GM12878 (cell line): ENCODE measurements around the gene PRCC. TPM values are rescaled to one million over a fixed set of nuclear protein-coding genes. Genes with fewer than 3 reads are reported as not detected.

Experiments used
- ATAC-seq: fragments of 200-7000 bp; cut with Tn5 transposase; 3 replicates; pipeline ENCODE4 v1.9.1; 2020; ENCODE audit warnings: mild to moderate bottlenecking, moderate library complexity
- BruUV-seq: library from RNA; stranded (reverse); fragments of 400-500 nt; replicated peaks from 2 replicates; lab custom pipeline; 2021; lab: Mats Ljungman, UMichigan
- CTCF ChIA-PET: fragments of 300-600 bp; sonication (Branson Sonifier 250); formaldehyde crosslinking; extraction: SDS; loops from one replicate; lab custom pipeline; 2021; ENCODE audit warnings: inconsistent platforms; lab: Yijun Ruan, JAX
- POLR2A ChIA-PET: fragments of 350-600 bp; formaldehyde crosslinking; extraction: SDS; loops from one replicate; lab custom pipeline; 2021; ENCODE audit warnings: inconsistent platforms; lab: Charles Lee
- RAD21 ChIA-PET: fragments of 300-600 bp; sonication (Branson Sonifier 250); formaldehyde crosslinking; loops from one replicate; lab custom pipeline; 2023; ENCODE audit warnings: antibody characterized with exemption; ENCODE audit not compliant: unreplicated experiment; lab: Charles Lee
- SMC1A ChIA-PET: fragments of 300-600 bp; sonication (Branson Sonifier 250); formaldehyde crosslinking; loops from one replicate; lab custom pipeline; 2023; ENCODE audit not compliant: unreplicated experiment, uncharacterized antibody; lab: Charles Lee
- DNase-seq: peaks from one replicate; pipeline ENCODE4 v3.0.0-alpha.2; 2011; ENCODE audit warnings: low read depth, low spot score
- FAIRE-seq: peaks from 3 replicates; lab custom pipeline; 2011; peaks lifted over from hg19 to GRCh38; lab: Jason Lieb, UNC
- H2AFZ ChIP-seq: 2 replicates; pipeline ENCODE4 v1.6.0; 2011; ENCODE audit warnings: low read depth, low read length, control low read depth; ENCODE audit not compliant: control insufficient read depth
- H3K27ac ChIP-seq: 2 replicates; pipeline ENCODE4 v1.5.1; 2011; ENCODE audit warnings: control low read depth; ENCODE audit not compliant: control insufficient read depth, insufficient read depth
- H3K27me3 ChIP-seq, 2 experiments: replicated peaks in 1 of 2; 2 replicates each; pipeline versions ENCODE4 v1.6.0 to v1.6.1; 2011; ENCODE audit warnings: low read length in 1 of 2; ENCODE audit not compliant: control insufficient read depth in 2 of 2, insufficient read depth in 2 of 2
- H3K36me3 ChIP-seq, 2 experiments: 2 replicates each; pipeline ENCODE4 v1.5.1; 2011; ENCODE audit warnings: low read length in 1 of 2; ENCODE audit not compliant: control insufficient read depth in 2 of 2, insufficient read depth in 2 of 2
- H3K4me1 ChIP-seq: 2 replicates; pipeline ENCODE4 v1.6.1; 2011; ENCODE audit warnings: mild to moderate bottlenecking, low read length, moderate library complexity, mixed read lengths; ENCODE audit not compliant: control insufficient read depth, insufficient read depth
- H3K4me2 ChIP-seq: 2 replicates; pipeline ENCODE4 v1.6.0; 2011; ENCODE audit warnings: control low read depth; ENCODE audit not compliant: control insufficient read depth, insufficient read depth
- H3K4me3 ChIP-seq: fragments of 200-600 bp; sonication (generic); 2 replicates; pipeline ENCODE4 v1.5.1; 2016
- H3K79me2 ChIP-seq: 2 replicates; pipeline ENCODE4 v1.6.0; 2011; ENCODE audit warnings: low read length; ENCODE audit not compliant: control insufficient read depth, insufficient read depth
- H3K9ac ChIP-seq: 2 replicates; pipeline ENCODE4 v1.8.0; 2011; ENCODE audit warnings: low read length, control low read depth, mixed read lengths; ENCODE audit not compliant: control insufficient read depth, insufficient read depth
- H3K9me3 ChIP-seq: replicated peaks from 3 replicates; pipeline ENCODE4 v1.5.1; 2011; ENCODE audit warnings: mild to moderate bottlenecking, low read length; ENCODE audit not compliant: control insufficient read depth, insufficient read depth
- H4K20me1 ChIP-seq: 2 replicates; pipeline ENCODE4 v1.6.0; 2011; ENCODE audit not compliant: control insufficient read depth, insufficient read depth
- ATF7 ChIP-seq: fragments of 450-650 bp; IDR thresholded peaks from 2 replicates; pipeline ENCODE4 v1.6.1; 2016; ENCODE audit warnings: low read depth, mild to moderate bottlenecking
- CEBPB ChIP-seq, 2 experiments: fragments of 150-350 bp in 1 of 2; IDR thresholded peaks; 2 replicates each; pipeline ENCODE4 v1.6.1; 2012 to 2014; ENCODE audit warnings: low read depth in 2 of 2, low read length in 2 of 2, borderline replicate concordance in 1 of 2, inconsistent platforms in 1 of 2
- EGR1 ChIP-seq, 2 experiments: IDR thresholded peaks; 1 replicate in 1 of 2; 2 replicates in 1 of 2; pipeline ENCODE4 v1.6.1; 2011 to 2012; ENCODE audit warnings: low read depth in 2 of 2, low read length in 2 of 2, borderline replicate concordance in 1 of 2, mild to moderate bottlenecking in 1 of 2, moderate library complexity in 1 of 2
- MXI1 ChIP-seq: fragments of 150-350 bp; IDR thresholded peaks from 2 replicates; pipeline ENCODE4 v1.6.1; 2011; ENCODE audit warnings: low read depth, mild to moderate bottlenecking, inconsistent platforms, low read length, improper control_type of control experiment
- MYB ChIP-seq: fragments of 150-350 bp; IDR thresholded peaks from 2 replicates; pipeline ENCODE4 v1.6.1; 2014; ENCODE audit warnings: mild to moderate bottlenecking, low read depth, low read length, borderline replicate concordance
- NBN ChIP-seq: fragments of 450-650 bp; IDR thresholded peaks from 2 replicates; pipeline ENCODE4 v1.6.1; 2016
- NFYA ChIP-seq: IDR thresholded peaks from 2 replicates; pipeline ENCODE4 v1.6.1; 2011; ENCODE audit warnings: low read depth, mild to moderate bottlenecking, low read length, improper control_type of control experiment, borderline replicate concordance
- NR2C1 ChIP-seq: fragments of 450-650 bp; IDR thresholded peaks from 2 replicates; pipeline ENCODE4 v1.6.1; 2017; ENCODE audit warnings: antibody characterized with exemption, mild to moderate bottlenecking, moderate library complexity
- NR2F1 ChIP-seq: fragments of 450-650 bp; conservative IDR thresholded peaks from 2 replicates; pipeline ENCODE4 v1.6.1; 2017; ENCODE audit warnings: mild to moderate bottlenecking
- POU2F2 ChIP-seq: IDR thresholded peaks from 3 replicates; pipeline ENCODE4 v1.6.1; 2011; ENCODE audit warnings: low read depth, mild to moderate bottlenecking, low read length, borderline replicate concordance
- RUNX3 ChIP-seq: IDR thresholded peaks from 2 replicates; pipeline ENCODE4 v1.6.1; 2012; ENCODE audit warnings: low read length, inconsistent platforms
- SIN3A ChIP-seq: IDR thresholded peaks from 2 replicates; pipeline ENCODE4 v1.6.1; 2012; ENCODE audit warnings: low read depth, low read length, improper control_type of control experiment
- SPI1 ChIP-seq: IDR thresholded peaks from 2 replicates; pipeline ENCODE4 v1.6.1; 2011; ENCODE audit warnings: low read depth, mild to moderate bottlenecking, low read length, moderate library complexity, borderline replicate concordance; ENCODE audit not compliant: insufficient read depth
- SRF ChIP-seq, 2 experiments: IDR thresholded peaks; 2 replicates each; pipeline ENCODE4 v1.6.1; 2011; ENCODE audit warnings: low read depth in 2 of 2, low read length in 2 of 2, mild to moderate bottlenecking in 1 of 2, moderate library complexity in 1 of 2
- SUZ12 ChIP-seq: fragments of 200-600 bp; sonication (generic); IDR thresholded peaks from one replicate; pipeline ENCODE4 v1.6.1; 2018; ENCODE audit warnings: antibody characterized with exemption, mild to moderate bottlenecking; ENCODE audit not compliant: unreplicated experiment
- TCF7 ChIP-seq: IDR thresholded peaks from 2 replicates; pipeline ENCODE4 v1.6.1; 2014; ENCODE audit warnings: antibody characterized with exemption, borderline replicate concordance
- YY1 ChIP-seq: IDR thresholded peaks from 2 replicates; pipeline ENCODE4 v1.6.1; 2011; ENCODE audit warnings: low read depth, mild to moderate bottlenecking, low read length
- WGBS: methylation state at CpG from one replicate; pipeline ENCODE4 v1.1.6; 2016; ENCODE audit warnings: low lambda C conversion rate; ENCODE audit not compliant: insufficient replicate concordance, insufficient coverage; ENCODE audit errors: missing lambda C conversion rate; 5-methylcytosine and 5-hydroxymethylcytosine counted together
- in situ Hi-C: fragments of 300-500 bp; cut with MboI; formaldehyde crosslinking; loops from 9 replicates; pipeline ENCODE4 v1.14.3; 2018; ENCODE audit warnings: mixed read lengths
- intact Hi-C: fragments of 100-400 bp; cut with micrococcal nuclease; formaldehyde crosslinking; loops from one replicate; pipeline ENCODE4 v1.14.2; 2022; ENCODE audit not compliant: unreplicated experiment
- polyA plus RNA-seq, 11 experiments: library from polyadenylated mRNA; depleted of rRNA in 4 of 11; unstranded in 6 of 11; stranded (reverse) in 5 of 11; fragments of >200 nt; fragmentation: Nextera tagmentation in 4 of 11; fragmentation: Illumina TruSeq in 1 of 11; extraction: Ambion mirVana in 4 of 11; extraction: Trizol in 1 of 11; gene quantifications; 1 replicate in 1 of 11; 2 replicates in 10 of 11; pipeline versions ENCODE4 v1.2.1 to v1.2.3, GENCODE V29; 2011 to 2016; ENCODE audit warnings: inconsistent platforms in 2 of 11, missing spikeins in 2 of 11, low read depth in 1 of 11
- total RNA-seq, 4 experiments: library from RNA; depleted of rRNA in 3 of 4; stranded (reverse); fragments of >200 nt in 3 of 4; fragmentation: Illumina TruSeq in 1 of 4; extraction: Trizol in 1 of 4; gene quantifications; 2 replicates each; pipeline versions ENCODE4 v1.2.1 to v1.2.3, GENCODE V29; 2013 to 2021
- TF ChIP-seq, protein P1 (sequence below): fragments of 450-650 bp; IDR thresholded peaks from 2 replicates; pipeline ENCODE4 v1.6.1; 2014; ENCODE audit warnings: mild to moderate bottlenecking
- TF ChIP-seq, protein P2 (sequence below): IDR thresholded peaks from 2 replicates; pipeline ENCODE4 v1.6.1; 2012; ENCODE audit warnings: low read depth, low read length, improper control_type of control experiment

The PRCC gene
- total and polyA plus RNA-seq, 10 of the 15 experiments (the other 5 are each of a cell fraction or from before 2014, with no cell fraction given): 23.8 to 132 (median 63.1) TPM

DNA sequence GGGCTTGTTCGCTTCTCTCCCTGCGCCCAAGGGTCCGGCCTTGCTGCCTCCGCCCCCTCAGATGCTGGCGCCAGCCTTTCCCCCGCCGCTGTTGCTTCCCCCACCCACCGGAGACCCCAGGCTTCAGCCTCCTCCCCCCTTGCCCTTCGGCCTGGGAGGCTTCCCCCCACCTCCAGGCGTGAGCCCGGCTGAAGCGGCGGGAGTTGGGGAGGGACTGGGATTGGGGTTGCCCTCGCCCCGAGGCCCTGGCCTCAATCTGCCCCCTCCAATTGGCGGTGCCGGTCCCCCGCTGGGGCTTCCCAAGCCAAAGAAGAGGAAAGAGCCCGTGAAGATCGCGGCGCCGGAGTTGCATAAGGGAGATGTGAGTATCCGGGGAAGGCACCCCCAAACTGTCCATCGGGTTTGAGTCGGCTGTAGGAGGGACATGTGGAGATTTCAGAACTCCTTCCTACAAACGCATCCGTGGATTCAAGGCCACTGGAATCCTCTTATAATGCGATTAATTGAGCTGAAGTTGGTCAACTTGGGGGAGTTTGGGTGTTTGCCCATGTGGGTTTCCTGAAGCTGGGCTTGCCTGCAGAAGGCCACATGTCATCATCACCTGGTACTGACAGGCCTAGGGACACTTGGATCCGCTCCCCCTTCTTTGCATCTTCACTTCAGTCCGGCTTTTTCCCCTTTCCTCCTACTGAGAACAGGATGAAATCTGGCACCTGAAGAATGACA, 707 bp downstream of the PRCC start:
- Histone ChIP-seq H3K9me3 (no peaks in the 10 kb centered on the region), H3K9ac (peak overlapping the region; percentile 92), H3K27me3 (no peaks in the 10 kb centered on the region), H3K36me3 (peaks cover 0 to 11% of the 10 kb centered on the region in 2 experiments; a peak in 2 of 4 replicates), H2AFZ (no peak overlapping the region; the same call in 1 of the 2 replicates), H3K79me2 (peaks cover 63% of the 10 kb centered on the region), H3K4me1 (no peaks in the 10 kb centered on the region), H4K20me1 (no peaks in the 10 kb centered on the region), H3K4me2 (peak overlapping the region; percentile 73), H3K27ac (peak overlapping the region; percentile 87), H3K4me3 (peak overlapping the region; percentile 92)
- SMC1A ChIA-PET: interaction anchor here (0.8 to 11.8 kb wide), 9 partner anchors 12 to 129 kb away, joined by 3 to 108 read pairs (median 4); partner anchors contain the start of genes HDGF, ISG20L2, METTL25B and MRPL24
- intact Hi-C loops (loop anchor here (1.0 to 5.0 kb wide), 4 partner anchors 17 to 266 kb away; partner anchors contain the start of genes HDGF, ISG20L2, MEF2D and METTL25B), in situ Hi-C loops (no loop called here)
- POLR2A ChIA-PET: interaction anchor here (0.6 to 6.9 kb wide), 8 partner anchors 12 to 107 kb away, joined by 3 to 71 read pairs (median 6); partner anchors contain the start of genes HDGF, ISG20L2, METTL25B and MRPL24
- CTCF ChIA-PET: interaction anchor here (1.0 to 9.6 kb wide), 13 partner anchors 9 to 122 kb away, joined by 3 to 152 read pairs (median 4); partner anchors contain the start of genes HDGF, ISG20L2, METTL25B and MRPL24
- RAD21 ChIA-PET: interaction anchor here (0.6 to 5.0 kb wide), 7 partner anchors 17 to 93 kb away, joined by 3 to 59 read pairs (median 6); partner anchors contain the start of genes HDGF, ISG20L2, METTL25B and MRPL24
- BruUV-seq: no TSS peak
- DNase-seq: no peak
- FAIRE-seq: no peak
- peak; percentile 20 for ATAC-seq
- 1% methylated on average over 24 of the region's 31 CpGs for WGBS
- TF ChIP-seq POU2F2 (no peak), NFYA (no peak), MXI1 (no peak; the same call in 1 of the 2 replicates), SIN3A (no peak), SUZ12 (no peak), RUNX3 (0 out of 2 replicates have a peak, but pooled peaks have one; percentile 23), NR2C1 (no peak), MYB (no peak), TCF7 (no peak), SRF (IDR thresholded peaks at IDR 0.05; ENCODE audit: low read depth in 2 of 2, low read length in 2 of 2) (no peak), NBN (no peak), EGR1 (IDR thresholded peaks at IDR 0.05; ENCODE audit: borderline replicate concordance in 1 of 2, low read depth in 2 of 2, low read length in 2 of 2) (peak in 1 of 2 experiments; percentile 82; a peak in 2 of 3 replicates), CEBPB (IDR thresholded peaks at IDR 0.05; ENCODE audit: borderline replicate concordance in 1 of 2, low read depth in 2 of 2, low read length in 2 of 2) (no peak), YY1 (no peak), SPI1 (no peak), NR2F1 (no peak), ATF7 (no peak)
- TF ChIP-seq, protein P1, sequence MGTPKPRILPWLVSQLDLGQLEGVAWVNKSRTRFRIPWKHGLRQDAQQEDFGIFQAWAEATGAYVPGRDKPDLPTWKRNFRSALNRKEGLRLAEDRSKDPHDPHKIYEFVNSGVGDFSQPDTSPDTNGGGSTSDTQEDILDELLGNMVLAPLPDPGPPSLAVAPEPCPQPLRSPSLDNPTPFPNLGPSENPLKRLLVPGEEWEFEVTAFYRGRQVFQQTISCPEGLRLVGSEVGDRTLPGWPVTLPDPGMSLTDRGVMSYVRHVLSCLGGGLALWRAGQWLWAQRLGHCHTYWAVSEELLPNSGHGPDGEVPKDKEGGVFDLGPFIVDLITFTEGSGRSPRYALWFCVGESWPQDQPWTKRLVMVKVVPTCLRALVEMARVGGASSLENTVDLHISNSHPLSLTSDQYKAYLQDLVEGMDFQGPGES: no peak
- TF ChIP-seq, protein P2, sequence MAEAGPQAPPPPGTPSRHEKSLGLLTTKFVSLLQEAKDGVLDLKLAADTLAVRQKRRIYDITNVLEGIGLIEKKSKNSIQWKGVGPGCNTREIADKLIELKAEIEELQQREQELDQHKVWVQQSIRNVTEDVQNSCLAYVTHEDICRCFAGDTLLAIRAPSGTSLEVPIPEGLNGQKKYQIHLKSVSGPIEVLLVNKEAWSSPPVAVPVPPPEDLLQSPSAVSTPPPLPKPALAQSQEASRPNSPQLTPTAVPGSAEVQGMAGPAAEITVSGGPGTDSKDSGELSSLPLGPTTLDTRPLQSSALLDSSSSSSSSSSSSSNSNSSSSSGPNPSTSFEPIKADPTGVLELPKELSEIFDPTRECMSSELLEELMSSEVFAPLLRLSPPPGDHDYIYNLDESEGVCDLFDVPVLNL: no peak
